Smooth muscle cell (in vitro differentiated cells): ENCODE results near the gene TIMM17A. TPM values are rescaled to one million over a fixed set of nuclear protein-coding genes. Genes with fewer than 3 reads are reported as not detected.

Source experiments
- DNase-seq: peaks from one replicate; lab custom pipeline; 2025; ENCODE audit not compliant: unreplicated experiment; lab: John Stamatoyannopoulos, UW
- H2AFZ ChIP-seq: fragments of 200-600 bp; sonication (generic); 2 replicates; pipeline ENCODE4 v1.6.0; 2016; ENCODE audit warnings: antibody characterized with exemption, low read depth, mild to moderate bottlenecking
- H3F3A ChIP-seq: fragments of 200-600 bp; sonication (generic); 2 replicates; pipeline ENCODE4 v1.6.0; 2017; ENCODE audit warnings: antibody characterized with exemption, low read depth
- H3K27ac ChIP-seq: fragments of 200-600 bp; sonication (generic); 2 replicates; pipeline ENCODE4 v1.5.1; 2016; ENCODE audit warnings: low read depth, mild to moderate bottlenecking
- H3K27me3 ChIP-seq: fragments of 200-600 bp; sonication (generic); 2 replicates; pipeline ENCODE4 v1.6.1; 2016; ENCODE audit warnings: low read depth, mild to moderate bottlenecking
- H3K36me3 ChIP-seq: fragments of 200-600 bp; sonication (generic); 2 replicates; pipeline ENCODE4 v1.5.1; 2016; ENCODE audit warnings: low read depth
- H3K4me1 ChIP-seq: fragments of 200-600 bp; sonication (generic); 2 replicates; pipeline ENCODE4 v1.5.1; 2016; ENCODE audit warnings: low read depth
- H3K4me2 ChIP-seq: fragments of 200-600 bp; sonication (generic); 2 replicates; pipeline ENCODE4 v1.6.0; 2016; ENCODE audit warnings: mild to moderate bottlenecking
- H3K4me3 ChIP-seq: fragments of 200-600 bp; sonication (generic); 2 replicates; pipeline ENCODE4 v1.5.1; 2016; ENCODE audit warnings: mild to moderate bottlenecking
- H3K79me2 ChIP-seq: fragments of 200-600 bp; sonication (generic); 2 replicates; pipeline ENCODE4 v1.6.0; 2016; ENCODE audit warnings: low read depth, mild to moderate bottlenecking
- H3K9ac ChIP-seq: fragments of 200-600 bp; sonication (generic); 2 replicates; pipeline ENCODE4 v1.6.0; 2016; ENCODE audit warnings: low read depth
- H3K9me3 ChIP-seq: fragments of 200-600 bp; sonication (generic); replicated peaks from 2 replicates; pipeline ENCODE4 v1.5.1; 2016; ENCODE audit warnings: low read depth
- H4K20me1 ChIP-seq: fragments of 200-600 bp; sonication (generic); 2 replicates; pipeline ENCODE4 v1.6.0; 2016; ENCODE audit warnings: low read depth
- WGBS: methylation state at CpG from one replicate; pipeline ENCODE4 v1.1.7; 2016; ENCODE audit warnings: low lambda C conversion rate; 5-methylcytosine and 5-hydroxymethylcytosine counted together
- polyA plus RNA-seq: library from polyadenylated mRNA; unstranded; fragments of >200 nt; fragmentation: Nextera tagmentation; extraction: Ambion mirVana; gene quantifications from 2 replicates; pipeline ENCODE4 v1.2.1, GENCODE V29; 2016
- total RNA-seq: library from RNA; depleted of rRNA; stranded (reverse); fragments of >200 nt; gene quantifications from 2 replicates; pipeline ENCODE4 v1.2.3, GENCODE V29; 2014
- TF ChIP-seq, protein P1 (sequence below): fragments of 200-600 bp; sonication (generic); IDR thresholded peaks from 2 replicates; pipeline ENCODE4 v1.5.1; 2017; ENCODE audit warnings: borderline replicate concordance, mild to moderate bottlenecking, antibody characterized with exemption; ENCODE audit not compliant: insufficient read depth, poor library complexity, severe bottlenecking

Gene TIMM17A
- total and polyA plus RNA-seq, 2 experiments from 2014 or later: 78.6 to 102 TPM

DNA sequence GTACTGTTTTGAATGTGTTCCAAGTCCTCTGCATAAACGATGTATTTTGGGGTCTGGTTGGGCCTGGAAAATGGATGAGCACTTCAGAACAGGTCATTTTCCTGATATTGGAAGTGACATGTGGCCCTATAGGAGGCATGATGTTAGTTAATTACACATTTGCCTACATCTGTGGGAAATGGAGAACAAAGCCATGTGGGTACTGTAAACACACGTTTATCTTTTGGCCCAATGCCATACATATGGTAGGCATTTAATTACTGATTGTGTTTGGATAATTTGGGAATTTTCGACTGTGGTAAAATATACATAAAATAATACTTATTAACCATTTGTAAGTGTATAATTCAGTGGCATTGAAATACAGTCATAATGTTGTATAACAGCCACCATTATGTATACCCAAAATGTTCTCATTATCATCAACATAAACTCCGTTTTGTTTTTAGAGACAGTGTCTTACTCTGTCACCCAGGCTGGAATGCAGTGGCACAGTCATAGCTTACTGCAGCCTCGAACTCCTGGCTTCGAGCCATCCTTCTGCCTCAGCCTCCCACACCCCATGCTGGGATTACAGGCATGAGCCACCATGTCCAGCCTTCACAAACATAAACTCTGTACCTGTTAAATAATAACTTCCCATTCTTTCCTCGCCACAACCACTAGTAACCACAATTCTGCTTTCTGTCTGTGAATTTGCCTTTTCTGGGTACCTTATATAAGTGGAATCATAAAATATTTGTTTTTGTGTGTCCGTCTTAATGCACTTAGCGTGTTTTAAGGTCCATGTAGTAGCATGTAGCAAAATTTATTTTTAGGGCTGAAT is 15.2 kb downstream of the TIMM17A start:
- no peak overlapping the region for H3K4me3 ChIP-seq
- H3K4me2 ChIP-seq: no peak overlapping the region
- DNase-seq: no peak
- peaks cover 40% of the 10 kb centered on the region for H4K20me1 ChIP-seq
- H3K9me3 ChIP-seq: no peaks in the 10 kb centered on the region
- 70% methylated on average over 9 of the region's 9 CpGs for WGBS
- no peak overlapping the region for H3K27ac ChIP-seq
- TF ChIP-seq, protein P1, sequence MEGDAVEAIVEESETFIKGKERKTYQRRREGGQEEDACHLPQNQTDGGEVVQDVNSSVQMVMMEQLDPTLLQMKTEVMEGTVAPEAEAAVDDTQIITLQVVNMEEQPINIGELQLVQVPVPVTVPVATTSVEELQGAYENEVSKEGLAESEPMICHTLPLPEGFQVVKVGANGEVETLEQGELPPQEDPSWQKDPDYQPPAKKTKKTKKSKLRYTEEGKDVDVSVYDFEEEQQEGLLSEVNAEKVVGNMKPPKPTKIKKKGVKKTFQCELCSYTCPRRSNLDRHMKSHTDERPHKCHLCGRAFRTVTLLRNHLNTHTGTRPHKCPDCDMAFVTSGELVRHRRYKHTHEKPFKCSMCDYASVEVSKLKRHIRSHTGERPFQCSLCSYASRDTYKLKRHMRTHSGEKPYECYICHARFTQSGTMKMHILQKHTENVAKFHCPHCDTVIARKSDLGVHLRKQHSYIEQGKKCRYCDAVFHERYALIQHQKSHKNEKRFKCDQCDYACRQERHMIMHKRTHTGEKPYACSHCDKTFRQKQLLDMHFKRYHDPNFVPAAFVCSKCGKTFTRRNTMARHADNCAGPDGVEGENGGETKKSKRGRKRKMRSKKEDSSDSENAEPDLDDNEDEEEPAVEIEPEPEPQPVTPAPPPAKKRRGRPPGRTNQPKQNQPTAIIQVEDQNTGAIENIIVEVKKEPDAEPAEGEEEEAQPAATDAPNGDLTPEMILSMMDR: no peak
- no peaks in the 10 kb centered on the region for H3K4me1 ChIP-seq
- peaks cover 16% of the 10 kb centered on the region for H3K36me3 ChIP-seq
- no peak overlapping the region for H3K9ac ChIP-seq
- no peaks in the 10 kb centered on the region for H3K27me3 ChIP-seq
- peaks cover 13% of the 10 kb centered on the region for H3K79me2 ChIP-seq
- H2AFZ ChIP-seq: no peak overlapping the region
- H3F3A ChIP-seq: no peaks in the 10 kb centered on the region

DNA sequence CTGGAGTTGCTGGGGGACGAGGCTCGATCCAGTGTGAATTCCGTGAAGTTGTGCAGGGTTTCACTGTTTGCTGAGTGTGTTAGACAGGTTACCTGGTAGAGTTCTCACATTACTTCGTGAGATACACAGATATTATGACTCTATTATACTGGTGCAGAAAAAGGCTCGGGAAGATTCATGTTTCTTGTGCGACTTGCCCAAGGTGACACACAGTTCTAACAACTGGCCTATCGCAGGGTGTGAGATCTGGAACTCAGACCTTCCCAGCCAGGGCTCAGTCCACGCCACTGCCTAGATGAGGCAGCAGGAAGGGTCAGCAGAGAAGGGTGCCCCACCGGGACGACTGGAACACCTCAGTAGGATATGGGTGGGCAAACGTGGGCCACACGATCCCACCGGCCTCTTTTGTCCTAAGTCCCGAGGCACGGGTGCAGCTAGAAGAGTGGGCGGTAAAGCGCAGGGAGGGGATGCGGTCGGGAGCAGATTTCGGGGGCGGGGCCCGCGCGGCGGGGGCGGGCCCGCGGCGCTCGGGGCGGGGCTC is 26.8 kb downstream of the TIMM17A start:
- no peaks in the 10 kb centered on the region for H3K36me3 ChIP-seq
- H3K4me1 ChIP-seq: peaks cover 5% of the 10 kb centered on the region
- 17% methylated on average over 24 of the region's 31 CpGs for WGBS
- TF ChIP-seq, protein P1: no peak
- H2AFZ ChIP-seq: no peak overlapping the region
- DNase-seq: no peak
- H3K27ac ChIP-seq: no peak overlapping the region
- H3K4me3 ChIP-seq: peak overlapping the region; percentile 97
- H3K79me2 ChIP-seq: peaks cover 38% of the 10 kb centered on the region
- no peaks in the 10 kb centered on the region for H3K9me3 ChIP-seq
- H3F3A ChIP-seq: peaks cover 9% of the 10 kb centered on the region
- no peak overlapping the region for H3K9ac ChIP-seq
- peak overlapping the region; percentile 100 for H3K4me2 ChIP-seq
- H3K27me3 ChIP-seq: no peaks in the 10 kb centered on the region
- H4K20me1 ChIP-seq: peaks cover 26% of the 10 kb centered on the region

DNA sequence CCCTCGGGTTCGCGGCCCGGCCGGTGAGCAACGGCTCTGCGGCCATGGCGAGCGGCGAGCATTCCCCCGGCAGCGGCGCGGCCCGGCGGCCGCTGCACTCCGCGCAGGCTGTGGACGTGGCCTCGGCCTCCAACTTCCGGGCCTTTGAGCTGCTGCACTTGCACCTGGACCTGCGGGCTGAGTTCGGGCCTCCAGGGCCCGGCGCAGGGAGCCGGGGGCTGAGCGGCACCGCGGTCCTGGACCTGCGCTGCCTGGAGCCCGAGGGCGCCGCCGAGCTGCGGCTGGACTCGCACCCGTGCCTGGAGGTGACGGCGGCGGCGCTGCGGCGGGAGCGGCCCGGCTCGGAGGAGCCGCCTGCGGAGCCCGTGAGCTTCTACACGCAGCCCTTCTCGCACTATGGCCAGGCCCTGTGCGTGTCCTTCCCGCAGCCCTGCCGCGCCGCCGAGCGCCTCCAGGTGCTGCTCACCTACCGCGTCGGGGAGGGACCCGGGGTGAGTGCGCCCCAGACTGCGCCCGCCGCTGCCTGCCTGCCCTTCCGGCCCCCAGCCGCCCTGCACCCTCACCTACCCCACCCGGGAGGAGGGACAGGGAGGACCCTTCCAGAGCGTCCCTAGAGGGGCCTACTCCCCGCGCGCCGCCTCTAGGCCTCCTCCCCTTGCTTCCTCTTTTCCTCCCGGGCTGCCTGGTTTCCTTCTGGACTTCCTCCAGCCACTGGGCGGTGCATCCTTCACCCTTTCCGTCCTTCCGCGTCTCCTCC is 27.5 kb downstream of the TIMM17A start, which contains the start of gene RNPEP:
Gene RNPEP (plus strand): TSS at position 26 of the 757 bp plus-strand sequence. CDS start 19 bp downstream, at position 45.
- Histone ChIP-seq H3K4me3 (peak within 1 kb of the TSS; percentile 97), H3K36me3 (no peaks in the 10 kb centered on the region), H4K20me1 (peaks cover 31% of the 10 kb centered on the region), H3K4me1 (peaks cover 5% of the 10 kb centered on the region), H3K4me2 (peak within 1 kb of the TSS; percentile 100), H2AFZ (peak within 1 kb of the TSS; percentile 82), H3K79me2 (peaks cover 38% of the 10 kb centered on the region), H3F3A (peaks cover 9% of the 10 kb centered on the region), H3K9ac (peak within 1 kb of the TSS; percentile 41), H3K27ac (peak within 1 kb of the TSS; percentile 54), H3K27me3 (no peaks in the 10 kb centered on the region), H3K9me3 (no peaks in the 10 kb centered on the region)
- peak; percentile 51 for DNase-seq
- TF ChIP-seq, protein P1: no peak
- under 1% methylated on average over 34 of the region's 80 CpGs for WGBS
